Stimulated activated CD8-positive, alpha-beta memory T cell treated with anti-CD3 and anti-CD28 coated beads, Interleukin-15, amount 100 ng/mL, for 24 hours (primary cell): Measurements from ENCODE around the gene AKNA.

Experiments
- DNase-seq: peaks from one replicate; pipeline ENCODE4 v3.0.0-alpha.2; 2020; ENCODE audit warnings: low read depth

AKNA gene

DNA sequence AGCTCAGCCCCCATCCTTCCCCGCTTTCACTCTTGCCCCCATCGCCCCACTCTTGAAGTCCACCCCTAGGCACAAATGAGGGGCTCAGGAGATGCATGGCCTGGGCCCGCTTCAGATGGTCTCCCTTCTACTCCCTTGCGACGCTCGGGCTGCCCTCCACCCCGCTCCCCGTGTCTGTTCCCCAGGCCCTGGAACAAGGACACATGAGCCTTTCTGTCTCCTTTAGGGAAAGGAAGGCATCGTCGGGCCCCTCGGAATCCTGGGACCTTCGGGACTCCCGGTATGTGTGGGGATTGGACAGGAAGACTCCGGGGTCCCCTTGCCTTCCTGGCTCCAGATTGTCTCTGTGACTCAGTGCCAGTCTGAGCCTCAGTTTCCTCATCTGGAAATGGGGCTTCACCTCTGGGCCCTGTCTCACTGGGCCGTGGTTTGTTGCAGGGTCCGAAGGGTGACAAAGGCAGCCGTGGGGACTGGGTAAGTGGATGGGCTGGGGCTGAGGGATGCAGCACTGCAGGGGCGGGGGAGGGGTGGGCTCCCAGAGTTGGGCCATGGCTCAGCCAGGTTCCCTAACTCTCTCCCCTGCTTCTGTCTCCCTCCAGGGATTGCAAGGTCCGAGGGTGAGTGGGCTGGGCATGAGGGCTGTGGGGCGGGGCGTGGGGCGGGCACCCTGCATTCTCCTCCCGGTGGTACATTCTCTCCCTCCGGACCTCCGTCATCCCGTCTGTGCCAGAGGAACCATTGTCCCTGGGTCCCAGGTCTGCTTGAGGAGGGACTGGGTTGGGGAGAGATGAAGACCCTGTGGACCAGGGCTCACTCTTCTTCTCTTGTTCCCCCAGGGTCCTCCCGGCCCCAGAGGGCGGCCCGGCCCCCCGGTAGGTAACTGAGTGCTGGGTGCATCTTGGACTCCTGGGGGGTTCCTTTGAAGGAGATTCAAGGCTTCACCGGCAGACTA lies 86.7 kb downstream of the AKNA start:
- no peak for DNase-seq

DNA sequence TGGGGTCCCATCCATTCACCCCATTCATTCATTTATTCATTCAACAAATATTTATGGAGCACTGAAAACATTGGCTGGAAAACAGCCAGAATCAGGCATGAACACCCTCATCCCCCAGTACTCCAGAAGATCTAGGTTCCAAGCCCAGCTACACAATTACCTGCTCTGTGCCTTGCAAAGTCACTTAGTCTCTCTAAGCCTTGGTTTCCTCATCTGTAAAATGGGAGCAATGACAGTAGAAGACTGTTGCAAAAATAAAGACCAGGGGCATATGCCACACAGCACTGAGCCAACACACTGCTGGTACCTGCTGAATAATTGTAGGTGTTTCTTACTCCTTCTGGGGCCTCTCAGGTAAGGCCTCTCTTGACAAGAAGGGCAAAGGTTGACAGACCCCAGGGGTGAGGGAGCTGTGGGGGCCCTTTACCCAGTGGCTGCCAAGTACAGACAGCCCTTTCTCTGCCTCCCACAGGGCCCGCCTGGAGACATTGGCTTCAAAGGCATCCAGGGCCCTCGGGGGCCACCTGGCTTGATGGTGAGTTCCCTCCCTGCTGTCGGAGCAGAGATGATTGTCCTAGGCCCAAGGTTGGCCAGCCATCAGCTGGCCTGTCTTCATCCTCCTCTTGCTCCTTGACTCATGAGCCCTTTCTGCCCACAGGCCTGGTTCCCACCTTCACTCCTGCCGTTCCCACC lies 87.5 kb downstream of the AKNA start:
- DNase-seq, result no peak

DNA sequence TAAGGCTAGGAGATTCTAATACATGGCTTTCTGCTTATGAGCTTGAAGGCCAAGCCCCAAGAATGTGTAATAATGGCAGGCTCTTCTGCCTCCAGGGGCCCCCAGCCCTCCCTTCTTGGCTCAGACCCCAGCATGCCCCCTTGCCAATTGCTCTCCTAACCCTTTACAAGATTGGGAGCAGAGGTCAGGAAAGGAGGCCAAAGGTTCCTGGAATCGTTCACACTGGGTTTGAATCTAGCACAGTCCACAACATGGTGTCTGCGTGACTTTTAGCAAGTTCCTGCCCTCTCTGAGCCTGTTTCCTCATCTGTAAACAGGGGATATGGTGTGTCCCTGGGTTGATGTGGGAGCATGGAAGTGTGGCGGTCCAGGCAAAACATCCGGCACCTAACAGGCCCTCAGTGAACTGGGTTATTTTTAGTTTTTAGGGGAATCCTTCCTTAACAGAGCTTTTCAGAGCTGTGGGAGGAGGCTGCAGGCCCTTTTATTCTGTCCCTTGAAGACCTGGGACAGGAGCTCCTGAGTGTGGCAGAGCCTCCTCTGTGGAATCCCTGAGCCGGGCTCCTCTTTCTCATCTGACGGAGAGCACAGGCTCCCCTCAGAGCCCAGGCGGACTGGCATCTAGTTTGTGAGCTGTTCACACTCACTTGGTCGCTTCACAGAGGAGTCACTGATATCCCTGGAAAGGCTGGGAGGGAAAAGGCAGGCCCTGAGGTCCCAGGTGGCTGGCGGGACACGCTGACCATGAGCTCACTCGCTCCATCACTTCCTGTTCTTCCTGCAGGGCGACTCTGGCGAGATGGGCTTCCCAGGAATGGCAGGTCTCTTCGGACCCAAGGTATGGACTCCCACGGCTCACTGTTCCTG lies 88.3 kb downstream of the AKNA start:
- no peak for DNase-seq

DNA sequence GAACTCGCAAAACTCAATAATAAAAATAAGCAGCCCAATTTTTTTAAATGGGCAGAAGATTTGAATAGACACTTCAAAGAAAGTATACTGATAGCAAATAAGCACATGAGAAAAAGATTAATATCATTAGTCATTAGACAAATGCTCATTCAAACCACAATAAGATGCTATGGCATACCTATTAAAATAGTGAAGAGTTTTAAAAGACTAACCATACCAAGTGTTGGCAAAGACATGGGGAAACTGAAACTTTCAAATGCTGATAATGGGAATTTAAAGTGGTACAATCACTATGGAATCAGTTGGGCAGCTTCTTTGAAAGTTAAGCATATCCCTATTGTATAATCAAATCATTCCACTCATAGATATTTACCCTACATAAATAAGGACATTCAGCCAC lies 91.4 kb downstream of the AKNA start:
- DNase-seq, result no peak

DNA sequence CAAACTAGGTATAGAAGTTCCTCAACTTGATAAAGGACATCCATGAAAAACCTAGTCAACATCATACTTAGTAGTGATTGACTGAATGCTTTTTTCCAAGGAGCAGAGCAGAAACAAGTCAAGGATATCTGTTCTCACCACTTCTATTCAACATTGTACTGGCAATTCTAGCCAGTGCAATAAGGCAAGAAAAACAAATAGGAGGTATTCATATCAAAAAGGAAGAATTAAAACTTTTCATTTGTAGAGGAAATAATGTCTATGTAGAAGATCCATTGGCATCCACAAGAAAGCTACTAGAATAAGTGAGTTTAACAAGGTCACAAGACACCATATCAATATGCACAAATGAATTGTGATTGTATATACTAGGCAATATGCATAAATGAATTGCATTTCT lies 93.1 kb downstream of the AKNA start:
- no peak for DNase-seq

DNA sequence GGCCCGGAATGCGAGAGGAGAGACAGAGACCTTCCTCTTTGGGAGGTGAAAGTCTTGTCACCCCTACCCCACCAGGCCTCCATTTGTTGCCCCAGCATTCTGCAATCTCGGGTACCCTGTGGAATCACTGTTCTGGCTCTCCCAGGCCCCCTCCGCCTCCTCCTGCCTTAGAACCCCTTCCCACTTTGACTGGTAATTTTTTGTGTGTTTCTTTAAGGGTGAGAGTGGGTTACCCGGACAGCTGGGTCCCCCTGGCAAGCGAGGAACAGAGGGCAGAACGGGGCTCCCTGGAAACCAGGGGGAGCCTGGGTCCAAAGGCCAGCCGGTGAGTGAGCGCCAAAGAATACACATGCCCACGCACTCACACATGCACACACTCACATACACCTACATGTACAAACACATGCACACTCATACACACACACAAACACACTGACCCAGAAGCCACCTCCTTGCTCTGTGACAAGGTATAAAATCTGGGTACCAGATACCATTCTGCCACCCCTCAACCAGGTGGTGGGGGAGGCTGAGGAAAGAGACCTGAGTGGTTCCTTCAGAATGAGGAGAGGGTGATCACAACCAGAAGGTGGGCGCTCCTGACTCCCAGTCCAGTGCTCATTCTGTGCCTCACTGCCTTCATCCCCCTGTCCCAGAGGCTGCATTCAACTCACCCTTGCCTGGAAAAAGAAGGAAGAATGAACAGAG lies 95.7 kb downstream of the AKNA start:
- no peak for DNase-seq

DNA sequence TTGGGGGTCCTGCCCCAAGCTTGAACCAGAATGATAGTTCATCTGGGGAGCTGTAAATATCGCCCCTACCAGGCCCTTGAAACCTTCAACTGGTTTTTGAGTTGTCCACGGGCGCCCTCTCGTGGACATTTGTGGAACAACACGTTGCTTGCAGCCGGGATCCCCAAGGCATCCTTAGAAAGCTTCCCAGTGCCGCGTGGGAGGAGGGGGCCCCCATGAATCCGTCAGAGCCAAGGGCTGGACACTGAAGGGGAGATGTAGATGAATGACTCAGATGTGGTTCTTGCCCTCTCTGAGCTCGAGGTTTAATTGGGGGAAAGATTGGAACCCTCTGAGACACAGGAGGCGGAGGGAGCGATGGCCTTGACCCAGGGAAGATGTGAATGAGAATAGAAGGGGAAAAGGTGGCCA lies 96.7 kb downstream of the AKNA start:
- peak; percentile 65 for DNase-seq

DNA sequence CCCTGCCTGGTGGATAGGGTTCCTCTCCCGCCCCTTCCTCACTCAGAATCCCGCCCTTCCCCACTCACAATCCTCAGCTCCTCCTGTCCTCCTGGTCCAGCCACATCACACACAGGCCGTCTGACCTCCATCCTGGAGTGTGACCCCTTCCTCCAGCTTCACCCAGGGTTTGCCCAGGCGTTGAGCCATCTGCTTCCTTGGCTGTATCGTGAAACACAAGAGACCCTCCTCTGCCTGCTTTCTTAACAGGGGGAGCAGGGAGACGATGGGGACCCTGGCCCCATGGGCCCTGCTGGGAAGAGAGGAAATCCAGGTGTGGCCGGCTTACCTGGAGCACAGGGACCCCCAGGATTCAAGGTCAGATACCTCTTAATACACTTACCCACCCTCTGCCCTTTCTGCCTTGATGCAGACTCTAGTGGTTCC lies 97.2 kb downstream of the AKNA start:
- no peak for DNase-seq

DNA sequence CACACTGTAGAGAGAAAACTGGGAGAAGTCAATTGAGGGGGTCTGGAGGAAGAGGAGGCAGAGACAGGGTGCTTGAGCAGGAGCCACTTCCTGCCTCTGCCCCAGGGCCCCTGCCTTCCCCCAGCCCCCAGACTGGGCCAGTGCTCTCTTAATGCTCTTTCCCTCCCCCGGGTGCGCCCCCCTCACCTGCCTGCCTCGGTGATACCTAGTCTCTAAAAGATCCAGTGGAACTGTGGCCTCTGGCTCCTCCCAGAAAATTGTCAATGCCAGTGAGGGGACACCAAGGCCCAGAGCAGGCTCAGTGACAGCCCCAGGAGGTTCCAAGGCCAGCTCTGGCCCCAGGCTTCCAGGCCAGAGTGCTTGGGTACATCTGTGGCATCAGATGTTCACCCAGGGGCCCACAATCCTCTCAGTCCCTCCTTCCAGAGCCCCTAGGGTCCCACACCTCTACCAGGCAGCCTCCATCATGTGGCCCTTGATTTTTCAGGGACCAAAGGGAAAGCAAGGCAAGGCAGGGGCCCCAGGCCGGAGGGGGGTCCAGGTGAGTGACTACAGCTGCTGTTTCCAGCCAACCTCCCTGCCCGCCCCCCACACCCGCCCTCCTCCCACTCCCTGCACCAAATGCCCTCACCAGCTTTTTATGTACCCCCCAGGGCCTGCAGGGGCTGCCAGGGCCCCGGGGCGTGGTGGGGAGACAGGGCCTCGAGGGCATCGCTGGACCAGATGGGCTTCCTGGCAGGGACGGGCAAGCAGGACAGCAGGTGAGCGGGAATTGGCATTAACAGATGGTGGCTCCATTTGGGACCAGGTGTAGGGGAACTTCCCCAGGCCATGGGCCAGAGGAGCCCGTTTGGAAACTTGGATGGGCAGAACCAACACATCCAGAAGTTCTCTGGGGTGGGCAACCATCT lies 98.0 kb downstream of the AKNA start:
- no peak for DNase-seq

DNA sequence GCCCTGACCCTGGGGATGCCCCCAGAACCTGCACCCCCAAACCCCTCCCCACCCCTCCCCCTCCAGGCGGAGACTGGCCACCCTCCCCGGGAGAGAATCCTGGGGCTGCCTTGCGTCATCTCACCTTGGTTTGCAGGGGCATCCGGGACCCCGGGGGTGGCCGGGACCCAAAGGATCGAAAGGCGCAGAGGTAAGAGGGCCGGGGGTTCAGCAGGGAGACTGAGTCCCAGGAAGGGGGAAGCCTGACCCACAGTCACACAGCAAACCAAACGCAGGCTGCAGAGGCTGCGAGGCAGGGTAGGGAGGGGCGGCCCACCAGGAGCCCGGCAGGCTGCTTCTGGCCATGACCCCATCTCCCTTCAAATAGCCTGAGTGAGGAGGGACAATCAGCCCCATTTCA lies 98.7 kb downstream of the AKNA start:
- no peak for DNase-seq

DNA sequence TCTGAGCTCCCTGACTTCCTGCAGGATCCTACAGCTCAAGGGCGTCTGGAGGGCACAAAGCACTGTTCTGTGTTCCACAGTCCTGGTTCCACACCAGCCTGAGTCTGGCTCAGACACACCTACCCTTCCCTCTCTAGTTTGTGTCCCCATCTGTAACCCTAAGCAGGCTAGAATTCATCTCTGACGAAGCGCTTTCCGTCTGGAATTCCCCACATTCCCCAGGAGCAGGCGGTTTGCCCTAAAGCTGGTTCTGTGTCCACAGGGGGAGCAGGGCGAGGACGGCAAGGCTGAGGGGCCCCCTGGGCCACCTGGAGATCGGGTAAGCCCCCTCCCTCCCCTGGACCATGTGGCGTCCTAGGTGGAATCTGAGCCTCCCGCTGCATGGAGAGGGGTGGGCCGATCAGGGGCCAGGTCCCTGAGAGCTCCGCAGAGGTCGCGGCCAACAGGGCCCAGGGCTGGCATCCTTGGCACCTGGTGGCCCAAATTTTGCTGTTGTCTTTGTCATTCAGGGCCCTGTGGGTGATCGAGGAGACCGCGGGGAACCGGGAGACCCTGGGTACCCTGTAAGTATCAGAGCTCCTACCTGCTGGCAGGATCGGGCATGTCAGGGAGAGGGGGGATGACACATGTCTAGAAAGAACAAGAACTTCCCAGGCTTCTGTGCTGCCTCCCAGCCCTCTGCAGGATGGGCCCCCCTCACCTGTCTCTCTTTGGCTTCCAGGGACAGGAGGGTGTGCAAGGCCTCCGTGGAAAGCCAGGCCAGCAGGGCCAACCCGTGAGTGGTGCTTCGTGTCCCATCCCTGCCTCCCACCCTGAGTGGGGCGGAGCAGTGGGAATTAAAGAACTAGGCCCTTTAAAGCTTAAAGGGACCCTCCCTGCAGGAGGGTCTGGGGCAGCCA lies 99.3 kb downstream of the AKNA start:
- no peak for DNase-seq

DNA sequence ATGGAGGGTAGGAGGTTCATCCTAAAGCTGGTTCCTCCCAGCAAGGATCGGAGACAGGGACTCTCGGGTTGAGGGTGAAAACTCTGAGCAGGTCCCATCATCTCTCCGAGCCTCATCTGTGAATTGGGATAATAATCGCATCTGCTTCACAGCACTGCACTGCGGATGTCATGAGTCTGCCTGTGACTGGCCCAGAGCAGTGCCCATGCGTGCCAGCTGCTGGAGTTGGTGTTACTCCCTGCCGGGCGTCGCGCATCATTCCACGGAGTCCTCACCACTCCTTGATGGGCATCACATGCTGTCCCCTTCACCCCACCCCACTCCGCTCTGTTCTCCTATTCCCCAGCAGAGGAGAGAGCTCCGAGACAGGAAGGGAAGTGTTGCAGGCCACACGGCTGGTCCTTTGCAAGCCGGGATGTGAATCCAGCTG lies 100.0 kb downstream of the AKNA start:
- no peak for DNase-seq

DNA sequence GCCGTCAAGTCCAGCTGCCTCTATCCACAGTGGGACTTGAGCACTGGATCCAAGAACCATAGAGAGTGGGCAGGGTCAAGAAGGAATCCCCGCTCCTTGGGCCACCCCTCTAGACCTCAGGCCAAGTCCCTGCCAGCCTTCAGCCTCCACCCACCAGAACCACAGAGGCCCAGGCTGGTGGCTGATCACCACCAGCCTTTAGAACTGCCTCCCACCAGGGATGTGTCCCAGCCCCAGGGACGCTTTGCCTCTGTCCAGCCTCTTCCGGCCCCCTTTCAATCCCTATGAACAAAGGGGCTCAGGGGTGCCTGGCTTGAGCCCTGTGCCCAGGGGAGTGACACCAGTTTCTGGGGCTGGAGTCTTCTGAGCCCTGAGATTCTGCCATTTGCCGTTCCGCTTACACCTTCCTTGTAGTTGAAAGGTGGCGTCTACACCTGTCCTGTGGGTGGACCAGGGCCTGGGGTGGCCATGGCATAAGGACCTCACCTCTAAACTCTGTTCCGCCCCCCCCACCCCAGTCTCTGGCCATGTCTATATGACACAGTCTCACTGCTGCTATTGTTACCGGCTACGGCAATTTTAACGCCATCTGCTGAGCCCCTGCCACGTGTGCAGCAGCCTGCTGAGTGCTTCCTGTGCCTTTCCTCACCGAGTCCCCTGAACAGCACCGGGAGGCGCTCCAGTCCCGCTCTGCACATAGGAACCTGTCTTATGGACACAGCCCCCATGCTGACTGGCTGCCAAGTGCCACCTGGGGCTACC lies 100.6 kb downstream of the AKNA start:
- DNase-seq, result no peak

DNA sequence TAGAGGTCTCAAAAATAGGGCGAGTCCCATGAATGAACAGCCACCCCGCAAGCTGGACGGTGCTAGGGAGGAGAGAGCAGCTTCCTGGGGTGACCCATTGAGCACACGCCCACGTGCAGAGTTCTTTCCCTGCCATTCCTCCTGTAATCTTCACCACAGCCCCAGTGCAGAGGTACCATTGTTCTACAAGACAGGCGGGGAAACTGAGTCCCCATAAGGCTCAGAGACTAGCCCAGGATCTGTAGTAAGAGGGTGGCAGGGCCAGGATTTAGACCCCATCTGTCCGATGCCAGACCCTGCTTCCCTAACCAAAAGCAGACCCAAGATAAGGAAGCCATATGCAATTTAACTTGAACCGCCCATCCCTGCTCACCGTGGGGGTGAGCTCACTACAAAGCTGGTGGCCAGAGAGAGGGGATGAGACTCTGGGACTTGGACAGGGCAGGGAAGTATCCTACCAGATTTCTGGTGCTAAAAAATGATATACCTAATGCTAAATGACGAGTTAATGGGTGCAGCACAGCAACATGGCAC lies 101.6 kb downstream of the AKNA start:
- DNase-seq, result no peak

DNA sequence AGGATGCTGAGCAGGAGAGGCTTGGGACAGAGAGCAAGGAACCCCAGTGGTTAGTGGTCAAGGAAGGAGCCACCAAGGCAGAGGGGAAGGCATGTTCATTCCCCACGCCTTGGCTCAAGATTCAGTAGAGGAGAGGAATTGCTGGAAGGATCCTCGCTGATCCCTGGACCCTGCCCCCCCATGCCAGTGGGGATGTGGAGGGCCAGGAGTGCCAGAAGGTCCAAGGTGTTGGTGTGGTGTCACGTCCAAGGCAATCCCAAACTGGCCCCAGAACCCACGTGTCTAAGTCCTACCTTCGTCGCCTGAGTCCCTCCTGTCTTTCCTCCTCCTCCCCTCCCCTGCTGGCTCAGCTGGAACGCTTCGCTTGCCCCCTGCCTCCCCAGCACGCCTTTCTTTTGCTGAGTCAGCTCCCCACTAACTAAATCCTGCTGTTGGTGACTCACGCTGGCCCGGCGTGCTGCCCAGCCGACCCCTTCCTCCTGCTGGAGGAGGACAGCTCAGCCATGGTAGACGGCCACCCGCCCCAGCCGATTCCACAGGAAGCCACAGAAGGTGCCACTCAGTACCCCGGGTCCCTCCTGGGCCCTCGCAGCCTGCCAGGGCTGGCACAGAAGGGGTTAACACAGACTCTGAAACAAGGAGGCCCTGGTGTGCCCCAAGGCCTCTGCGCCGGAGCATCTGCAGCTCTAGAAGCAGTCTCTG lies 102.5 kb downstream of the AKNA start:
- no peak for DNase-seq

DNA sequence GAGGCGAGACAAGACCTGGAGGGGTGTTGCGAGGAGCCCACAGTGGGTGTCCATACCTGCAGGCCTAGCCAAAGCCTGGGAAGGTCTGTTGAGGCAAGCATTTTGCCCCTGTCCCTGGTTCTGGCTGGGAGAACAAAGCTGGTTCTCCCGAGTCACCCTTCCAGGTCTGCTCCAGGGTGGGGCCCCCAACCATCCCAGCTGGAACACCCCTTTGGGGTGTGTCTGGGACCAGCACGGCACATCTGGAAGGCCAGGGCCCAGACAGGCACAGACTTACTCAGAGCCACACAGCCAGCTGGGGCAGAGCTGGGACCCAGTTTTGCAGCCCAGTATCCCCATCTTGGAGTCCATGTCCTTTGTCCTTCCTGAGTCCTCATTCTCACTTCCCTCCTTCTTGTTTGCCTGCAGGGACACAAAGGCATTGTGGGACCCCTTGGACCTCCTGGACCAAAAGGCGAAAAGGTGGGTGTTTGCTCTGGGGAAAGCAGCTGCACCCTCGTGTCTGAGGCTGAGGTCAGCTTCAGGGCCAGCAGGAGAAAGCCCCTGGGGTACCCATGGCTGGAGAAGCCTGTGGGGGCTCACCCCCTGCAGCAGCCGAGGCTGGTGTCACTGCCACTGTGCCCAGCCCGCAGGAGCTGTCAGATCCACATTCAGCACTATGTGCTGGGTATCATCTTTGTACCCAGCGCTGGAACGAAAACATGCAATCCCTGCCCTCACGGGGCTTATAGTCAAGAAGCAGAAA lies 103.3 kb downstream of the AKNA start:
- DNase-seq, result no peak
